SK-N-SH (cell line): ENCODE measurements around the gene CDKN1B. TPM values are rescaled to one million over a fixed set of nuclear protein-coding genes. Genes with fewer than 3 reads are reported as not detected.

Source experiments
- CTCF ChIA-PET: fragments of 300-600, 350-600 bp; formaldehyde crosslinking; extraction: SDS; loops from one replicate; lab custom pipeline; 2021; lab: Yijun Ruan, JAX
- POLR2A ChIA-PET: fragments of 350-600 bp; sonication (Branson Sonifier 250); formaldehyde crosslinking; extraction: SDS; loops from one replicate; lab custom pipeline; 2020; ENCODE audit warnings: antibody characterized with exemption, inconsistent platforms; lab: Yijun Ruan, JAX
- DNase-seq: peaks from one replicate; pipeline ENCODE4 v3.0.0; 2012
- H2AFZ ChIP-seq: fragments of 200-600 bp; sonication (generic); 2 replicates; pipeline ENCODE4 v1.8.1; 2016; ENCODE audit warnings: antibody characterized with exemption, mild to moderate bottlenecking, low read depth
- H3F3A ChIP-seq: fragments of 200-600 bp; sonication (generic); replicated peaks from 2 replicates; pipeline ENCODE3; 2016; ENCODE audit warnings: antibody characterized with exemption, mild to moderate bottlenecking; ENCODE audit not compliant: insufficient read depth
- H3K27ac ChIP-seq, 2 experiments: fragments of 200-500 bp in 1 of 2; fragments of 200-600 bp in 1 of 2; sonication (Bioruptor generic) in 1 of 2; sonication (generic), shearing (Covaris generic) in 1 of 2; 2 replicates each; pipeline versions ENCODE4 v1.5.1 to v1.6.1; 2014 to 2016; ENCODE audit warnings: low read depth in 2 of 2, inconsistent platforms in 1 of 2, low read length in 1 of 2, mild to moderate bottlenecking in 1 of 2, mixed read lengths in 1 of 2
- H3K27me3 ChIP-seq: fragments of 200-600 bp; sonication (generic), shearing (Covaris generic); 2 replicates; pipeline ENCODE4 v1.6.1; 2016; ENCODE audit warnings: mixed run types; ENCODE audit not compliant: insufficient read depth
- H3K36me3 ChIP-seq, 2 experiments: fragments of 200-500 bp in 1 of 2; fragments of 200-600 bp in 1 of 2; sonication (Bioruptor generic) in 1 of 2; sonication (generic) in 1 of 2; replicated peaks in 1 of 2; 2 replicates each; pipeline versions ENCODE3 to v1.5.1; 2014 to 2016; ENCODE audit warnings: low read length in 1 of 2, mild to moderate bottlenecking in 1 of 2; ENCODE audit not compliant: insufficient read depth in 2 of 2, control insufficient read depth in 1 of 2
- H3K4me1 ChIP-seq, 2 experiments: fragments of 200-500 bp in 1 of 2; fragments of 200-600 bp in 1 of 2; sonication (Bioruptor generic) in 1 of 2; sonication (generic), shearing (Covaris generic) in 1 of 2; 2 replicates each; pipeline versions ENCODE4 v1.5.1 to v1.6.1; 2014 to 2016; ENCODE audit warnings: low read depth in 1 of 2, low read length in 1 of 2, mixed run types in 1 of 2; ENCODE audit not compliant: insufficient read depth in 2 of 2, control insufficient read depth in 1 of 2
- H3K4me2 ChIP-seq: fragments of 200-600 bp; sonication (generic), shearing (Covaris generic); 2 replicates; pipeline ENCODE4 v1.6.1; 2017; ENCODE audit warnings: mixed run types
- H3K4me3 ChIP-seq, 2 experiments: fragments of 200-500 bp in 1 of 2; fragments of 200-600 bp in 1 of 2; sonication (Bioruptor generic) in 1 of 2; sonication (generic), shearing (Covaris generic) in 1 of 2; 2 replicates each; pipeline versions ENCODE4 v1.5.1 to v1.8.1; 2014 to 2016; ENCODE audit warnings: low read depth in 2 of 2, inconsistent platforms in 1 of 2, low read length in 1 of 2, mild to moderate bottlenecking in 1 of 2, mixed read lengths in 1 of 2, moderate library complexity in 1 of 2
- H3K79me2 ChIP-seq: fragments of 200-600 bp; sonication (generic); 2 replicates; pipeline ENCODE4 v1.8.1; 2017; ENCODE audit warnings: mild to moderate bottlenecking; ENCODE audit not compliant: insufficient read depth
- H3K9ac ChIP-seq: fragments of 200-600 bp; sonication (generic); 2 replicates; pipeline ENCODE4 v1.6.1; 2017; ENCODE audit warnings: mixed run types
- H3K9me2 ChIP-seq: fragments of 200-600 bp; sonication (generic); 2 replicates; pipeline ENCODE4 v1.6.1; 2017; ENCODE audit warnings: mixed run types
- H3K9me3 ChIP-seq: fragments of 200-600 bp; sonication (generic); 2 replicates; pipeline ENCODE4 v1.6.1; 2017; ENCODE audit warnings: mixed run types, mild to moderate bottlenecking, moderate library complexity
- H4K20me1 ChIP-seq: fragments of 200-600 bp; sonication (generic); 2 replicates; pipeline ENCODE4 v1.6.1; 2017; ENCODE audit warnings: mild to moderate bottlenecking, mixed run types; ENCODE audit not compliant: insufficient read depth
- CHD2 ChIP-seq: fragments of 150-350 bp; IDR thresholded peaks from 2 replicates; pipeline ENCODE4 v1.6.1; 2018; ENCODE audit warnings: low read length; ENCODE audit not compliant: partially characterized antibody
- CTCF ChIP-seq: fragments of 200-600 bp; sonication (generic); IDR thresholded peaks from 2 replicates; pipeline ENCODE4 v1.6.1; 2017; ENCODE audit warnings: antibody characterized with exemption, mild to moderate bottlenecking, moderate library complexity
- ELF1 ChIP-seq: IDR thresholded peaks from 2 replicates; pipeline ENCODE4 v1.4.0; 2012
- EZH2phosphoT487 ChIP-seq: fragments of 200-600 bp; sonication (generic); IDR thresholded peaks from 2 replicates; pipeline ENCODE4 v1.6.1; 2017; ENCODE audit warnings: low read depth, mixed run types, mild to moderate bottlenecking, antibody characterized with exemption, moderate library complexity, borderline replicate concordance
- JUND ChIP-seq: IDR thresholded peaks from 2 replicates; pipeline ENCODE4 v1.4.0; 2012
- MEF2A ChIP-seq: IDR thresholded peaks from 2 replicates; pipeline ENCODE4 v1.4.0; 2012; ENCODE audit warnings: low read depth, borderline replicate concordance
- MXI1 ChIP-seq: IDR thresholded peaks from 2 replicates; pipeline ENCODE4 v1.6.1; 2012; ENCODE audit warnings: mild to moderate bottlenecking, low read depth, low read length, improper control_type of control experiment
- NFIC ChIP-seq: IDR thresholded peaks from 2 replicates; pipeline ENCODE4 v1.4.0; 2012; ENCODE audit warnings: borderline replicate concordance
- NRF1 ChIP-seq: IDR thresholded peaks from 2 replicates; pipeline ENCODE4 v1.6.1; 2012; ENCODE audit warnings: low read depth, mild to moderate bottlenecking, low read length
- POLR2AphosphoS5 ChIP-seq: IDR thresholded peaks from 2 replicates; pipeline ENCODE4 v1.6.1; 2012; ENCODE audit warnings: low read depth, low read length
- RAD21 ChIP-seq: IDR thresholded peaks from 2 replicates; pipeline ENCODE4 v1.6.1; 2012; ENCODE audit warnings: mild to moderate bottlenecking, low read length
- RCOR1 ChIP-seq: fragments of 150-350 bp; IDR thresholded peaks from 2 replicates; pipeline ENCODE4 v1.6.1; 2017; ENCODE audit warnings: antibody characterized with exemption, low read length
- RFX5 ChIP-seq: IDR thresholded peaks from 2 replicates; pipeline ENCODE4 v1.6.1; 2012; ENCODE audit warnings: mild to moderate bottlenecking, improper control_type of control experiment, low read length
- RXRA ChIP-seq: IDR thresholded peaks from 2 replicates; pipeline ENCODE4 v1.4.0; 2012; ENCODE audit warnings: low read depth, mild to moderate bottlenecking, borderline replicate concordance
- SMC3 ChIP-seq: IDR thresholded peaks from 2 replicates; pipeline ENCODE4 v1.6.1; 2012; ENCODE audit warnings: low read depth, low read length, improper control_type of control experiment
- TAF1 ChIP-seq: IDR thresholded peaks from 2 replicates; pipeline ENCODE4 v1.6.1; 2012; ENCODE audit warnings: low read depth, mild to moderate bottlenecking, low read length, moderate library complexity, borderline replicate concordance
- TCF12 ChIP-seq: IDR thresholded peaks from 2 replicates; pipeline ENCODE4 v1.4.0; 2012
- YY1 ChIP-seq: IDR thresholded peaks from 2 replicates; pipeline ENCODE4 v1.4.0; 2012; ENCODE audit warnings: low read depth, mild to moderate bottlenecking
- WGBS: methylation state at CpG from one replicate; pipeline ENCODE4 v1.1.6; 2017; ENCODE audit warnings: low lambda C conversion rate; 5-methylcytosine and 5-hydroxymethylcytosine counted together
- polyA plus RNA-seq, 3 experiments: library from polyadenylated mRNA; depleted of rRNA; stranded (reverse); fragments of >200 nt; gene quantifications; 2 replicates each; pipeline ENCODE4 v1.2.3, GENCODE V29; 2012
- TF ChIP-seq, protein P1 (sequence below): fragments of 150-350 bp; IDR thresholded peaks from 2 replicates; pipeline ENCODE4 v1.6.1; 2016; ENCODE audit warnings: mild to moderate bottlenecking, low read depth, low read length
- TF ChIP-seq, protein P2 (sequence below): IDR thresholded peaks from 2 replicates; pipeline ENCODE4; 2012
- TF ChIP-seq, protein P3 (sequence below): IDR thresholded peaks from 2 replicates; pipeline ENCODE4 v1.6.1; 2012; ENCODE audit warnings: mild to moderate bottlenecking, low read depth, low read length, moderate library complexity
- TF ChIP-seq, protein P4 (sequence below): IDR thresholded peaks from 2 replicates; pipeline ENCODE4 v1.4.0; 2012; ENCODE audit warnings: low read depth, borderline replicate concordance
- TF ChIP-seq, protein P5 (sequence below): IDR thresholded peaks from 2 replicates; pipeline ENCODE4 v1.4.0; 2012; ENCODE audit warnings: low read depth

Gene CDKN1B
- polyA plus RNA-seq, 1 of the 3 experiments (the other 2 are of a cell fraction), result 9.2 TPM

GRCh38 chr12:12725086-12725955, 8.2 kb downstream of the CDKN1B start:
- Histone ChIP-seq H3F3A (peaks cover 32% of the 10 kb centered on the region), H3K9me2 (no peaks in the 10 kb centered on the region), H4K20me1 (no peaks in the 10 kb centered on the region), H3K9me3 (no peaks in the 10 kb centered on the region), H3K4me3 (peak overlapping the region; percentile 62 to 81), H2AFZ (peak overlapping the region; percentile 22; the same call in 1 of the 2 replicates), H3K9ac (peak overlapping the region; percentile 99), H3K4me2 (peak overlapping the region; percentile 99), H3K27me3 (no peaks in the 10 kb centered on the region), H3K36me3 (peaks cover 20 to 23% of the 10 kb centered on the region in 2 experiments), H3K27ac (peak overlapping the region; percentile 94 to 98), H3K4me1 (peaks cover 17 to 20% of the 10 kb centered on the region in 2 experiments; a peak in 3 of 4 replicates), H3K79me2 (peaks cover 85% of the 10 kb centered on the region)
- peak; percentile 91 for DNase-seq
- ChIA-PET POLR2A (interaction anchor here (0.7 to 2.4 kb wide), 8 partner anchors 9 to 406 kb away, joined by 3 to 13 read pairs (median 4); partner anchors contain the start of gene BORCS5), CTCF (interaction anchor here (0.6 to 3.9 kb wide), 4 partner anchors 11 to 1162 kb away, joined by 3 to 28 read pairs (median 14); no protein-coding TSS in a partner anchor)
- 2% methylated on average over 55 of the region's 93 CpGs for WGBS
- TF ChIP-seq POLR2AphosphoS5 (peak; percentile 58; the same call in 1 of the 2 replicates), CTCF (no peak), JUND (no peak), RCOR1 (peak; percentile 37; the same call in 1 of the 2 replicates), MEF2A (peak; percentile 53; the same call in 1 of the 2 replicates), ELF1 (0 out of 2 replicates have a peak, but pooled peaks have one; percentile 13), RAD21 (no peak), RXRA (peak; percentile 10; the same call in 1 of the 2 replicates), YY1 (peak; percentile 51; the same call in 1 of the 2 replicates), TAF1 (peak; percentile 74), CHD2 (peak; percentile 4), MXI1 (peak; percentile 35; the same call in 1 of the 2 replicates), NFIC (peak; percentile 16; the same call in 1 of the 2 replicates), RFX5 (no peak), EZH2phosphoT487 (no peak), SMC3 (no peak; the same call in 1 of the 2 replicates), NRF1 (peak; percentile 26; the same call in 1 of the 2 replicates), TCF12 (peak; percentile 35)
- TF ChIP-seq, protein P1, sequence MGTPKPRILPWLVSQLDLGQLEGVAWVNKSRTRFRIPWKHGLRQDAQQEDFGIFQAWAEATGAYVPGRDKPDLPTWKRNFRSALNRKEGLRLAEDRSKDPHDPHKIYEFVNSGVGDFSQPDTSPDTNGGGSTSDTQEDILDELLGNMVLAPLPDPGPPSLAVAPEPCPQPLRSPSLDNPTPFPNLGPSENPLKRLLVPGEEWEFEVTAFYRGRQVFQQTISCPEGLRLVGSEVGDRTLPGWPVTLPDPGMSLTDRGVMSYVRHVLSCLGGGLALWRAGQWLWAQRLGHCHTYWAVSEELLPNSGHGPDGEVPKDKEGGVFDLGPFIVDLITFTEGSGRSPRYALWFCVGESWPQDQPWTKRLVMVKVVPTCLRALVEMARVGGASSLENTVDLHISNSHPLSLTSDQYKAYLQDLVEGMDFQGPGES, result peak; percentile 22; the same call in 1 of the 2 replicates
- TF ChIP-seq, protein P2, sequence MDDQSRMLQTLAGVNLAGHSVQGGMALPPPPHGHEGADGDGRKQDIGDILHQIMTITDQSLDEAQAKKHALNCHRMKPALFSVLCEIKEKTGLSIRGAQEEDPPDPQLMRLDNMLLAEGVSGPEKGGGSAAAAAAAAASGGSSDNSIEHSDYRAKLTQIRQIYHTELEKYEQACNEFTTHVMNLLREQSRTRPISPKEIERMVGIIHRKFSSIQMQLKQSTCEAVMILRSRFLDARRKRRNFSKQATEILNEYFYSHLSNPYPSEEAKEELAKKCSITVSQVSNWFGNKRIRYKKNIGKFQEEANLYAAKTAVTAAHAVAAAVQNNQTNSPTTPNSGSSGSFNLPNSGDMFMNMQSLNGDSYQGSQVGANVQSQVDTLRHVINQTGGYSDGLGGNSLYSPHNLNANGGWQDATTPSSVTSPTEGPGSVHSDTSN, result peak; percentile 92
- TF ChIP-seq, protein P3, sequence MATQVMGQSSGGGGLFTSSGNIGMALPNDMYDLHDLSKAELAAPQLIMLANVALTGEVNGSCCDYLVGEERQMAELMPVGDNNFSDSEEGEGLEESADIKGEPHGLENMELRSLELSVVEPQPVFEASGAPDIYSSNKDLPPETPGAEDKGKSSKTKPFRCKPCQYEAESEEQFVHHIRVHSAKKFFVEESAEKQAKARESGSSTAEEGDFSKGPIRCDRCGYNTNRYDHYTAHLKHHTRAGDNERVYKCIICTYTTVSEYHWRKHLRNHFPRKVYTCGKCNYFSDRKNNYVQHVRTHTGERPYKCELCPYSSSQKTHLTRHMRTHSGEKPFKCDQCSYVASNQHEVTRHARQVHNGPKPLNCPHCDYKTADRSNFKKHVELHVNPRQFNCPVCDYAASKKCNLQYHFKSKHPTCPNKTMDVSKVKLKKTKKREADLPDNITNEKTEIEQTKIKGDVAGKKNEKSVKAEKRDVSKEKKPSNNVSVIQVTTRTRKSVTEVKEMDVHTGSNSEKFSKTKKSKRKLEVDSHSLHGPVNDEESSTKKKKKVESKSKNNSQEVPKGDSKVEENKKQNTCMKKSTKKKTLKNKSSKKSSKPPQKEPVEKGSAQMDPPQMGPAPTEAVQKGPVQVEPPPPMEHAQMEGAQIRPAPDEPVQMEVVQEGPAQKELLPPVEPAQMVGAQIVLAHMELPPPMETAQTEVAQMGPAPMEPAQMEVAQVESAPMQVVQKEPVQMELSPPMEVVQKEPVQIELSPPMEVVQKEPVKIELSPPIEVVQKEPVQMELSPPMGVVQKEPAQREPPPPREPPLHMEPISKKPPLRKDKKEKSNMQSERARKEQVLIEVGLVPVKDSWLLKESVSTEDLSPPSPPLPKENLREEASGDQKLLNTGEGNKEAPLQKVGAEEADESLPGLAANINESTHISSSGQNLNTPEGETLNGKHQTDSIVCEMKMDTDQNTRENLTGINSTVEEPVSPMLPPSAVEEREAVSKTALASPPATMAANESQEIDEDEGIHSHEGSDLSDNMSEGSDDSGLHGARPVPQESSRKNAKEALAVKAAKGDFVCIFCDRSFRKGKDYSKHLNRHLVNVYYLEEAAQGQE, result peak; percentile 14; the same call in 1 of the 2 replicates
- TF ChIP-seq, protein P4, sequence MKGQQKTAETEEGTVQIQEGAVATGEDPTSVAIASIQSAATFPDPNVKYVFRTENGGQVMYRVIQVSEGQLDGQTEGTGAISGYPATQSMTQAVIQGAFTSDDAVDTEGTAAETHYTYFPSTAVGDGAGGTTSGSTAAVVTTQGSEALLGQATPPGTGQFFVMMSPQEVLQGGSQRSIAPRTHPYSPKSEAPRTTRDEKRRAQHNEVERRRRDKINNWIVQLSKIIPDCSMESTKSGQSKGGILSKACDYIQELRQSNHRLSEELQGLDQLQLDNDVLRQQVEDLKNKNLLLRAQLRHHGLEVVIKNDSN, result no peak
- TF ChIP-seq, protein P5, sequence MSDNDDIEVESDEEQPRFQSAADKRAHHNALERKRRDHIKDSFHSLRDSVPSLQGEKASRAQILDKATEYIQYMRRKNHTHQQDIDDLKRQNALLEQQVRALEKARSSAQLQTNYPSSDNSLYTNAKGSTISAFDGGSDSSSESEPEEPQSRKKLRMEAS, result peak; percentile 57
